RWPE2 (cell line): ENCODE measurements around the gene HNRNPA0.
A peak's percentile ranks its signal among the peaks of the same experiment; 100 is the strongest.
"Not testable (repeated sequence)": the region's sequence is repeated elsewhere in the genome, so short reads cannot be mapped to it uniquely, and the experiment has no call there.

ENCODE experiments used
- ATAC-seq: fragments of 200-7000 bp; cut with Tn5 transposase; 3 replicates; pipeline ENCODE4 v1.9.1; 2021; ENCODE audit warnings: low read depth
- DNase-seq: peaks from one replicate; pipeline ENCODE4 v3.0.0-alpha.2; 2020; ENCODE audit warnings: low spot score
- H3K27ac ChIP-seq: fragments of 450-650 bp; 2 replicates; pipeline ENCODE4 v1.5.1; 2017; ENCODE audit warnings: mild to moderate bottlenecking; ENCODE audit not compliant: poor library complexity, severe bottlenecking
- H3K27me3 ChIP-seq: fragments of 250-450 bp; sonication (Bioruptor Pico); 2 replicates; pipeline ENCODE4 v1.5.1; 2021; ENCODE audit warnings: mild to moderate bottlenecking, moderate library complexity; ENCODE audit not compliant: insufficient read depth, poor library complexity, severe bottlenecking
- H3K36me3 ChIP-seq: fragments of 250-450 bp; sonication (Bioruptor Pico); 2 replicates; pipeline ENCODE4 v1.5.1; 2020; ENCODE audit warnings: low read depth, mild to moderate bottlenecking, moderate library complexity
- H3K4me1 ChIP-seq: fragments of 250-450 bp; sonication (Bioruptor Pico); 2 replicates; pipeline ENCODE4 v1.5.1; 2021; ENCODE audit warnings: mild to moderate bottlenecking, moderate library complexity; ENCODE audit not compliant: insufficient read depth, poor library complexity, severe bottlenecking
- H3K4me3 ChIP-seq: fragments of 250-450 bp; sonication (Bioruptor Pico); 2 replicates; pipeline ENCODE4 v1.5.1; 2021; ENCODE audit warnings: mild to moderate bottlenecking, moderate library complexity; ENCODE audit not compliant: severe bottlenecking
- H3K9me3 ChIP-seq: fragments of 250-450 bp; sonication (Bioruptor Pico); 2 replicates; pipeline ENCODE4 v1.5.1; 2021; ENCODE audit warnings: mild to moderate bottlenecking, moderate library complexity; ENCODE audit not compliant: severe bottlenecking
- TF ChIP-seq, protein P1 (sequence below): fragments of 450-650 bp; IDR thresholded peaks from one replicate; pipeline ENCODE4 v1.5.1; 2017; ENCODE audit warnings: mild to moderate bottlenecking, moderate library complexity; ENCODE audit not compliant: poor library complexity, severe bottlenecking

HNRNPA0 gene

DNA sequence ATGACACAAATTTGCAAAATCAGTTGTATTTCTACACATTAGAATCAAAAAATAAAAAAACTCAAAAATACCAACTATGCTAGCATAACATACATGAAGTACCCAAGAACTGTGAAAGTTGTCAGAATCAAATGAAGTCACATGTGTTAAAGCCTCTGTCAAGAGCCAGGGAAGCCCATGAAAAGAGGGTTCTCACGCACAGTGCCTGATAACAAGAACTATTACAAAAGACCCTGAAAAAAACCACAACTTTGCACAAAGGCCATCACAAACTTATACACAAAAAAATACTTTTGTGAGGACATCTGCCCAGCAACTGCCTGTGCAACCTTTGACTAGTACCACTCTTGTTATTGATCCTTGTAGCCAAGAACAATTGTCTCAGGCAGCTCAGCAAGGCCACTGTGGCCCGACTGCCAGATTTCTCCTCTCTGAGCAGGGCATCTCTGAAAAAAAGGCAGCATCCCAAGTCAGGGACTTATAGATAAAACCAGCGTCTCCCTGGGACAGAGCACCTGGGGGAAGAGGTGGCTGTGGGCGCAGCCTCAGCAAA lies 28.9 kb upstream of the HNRNPA0 start:
- TF ChIP-seq, protein P1, sequence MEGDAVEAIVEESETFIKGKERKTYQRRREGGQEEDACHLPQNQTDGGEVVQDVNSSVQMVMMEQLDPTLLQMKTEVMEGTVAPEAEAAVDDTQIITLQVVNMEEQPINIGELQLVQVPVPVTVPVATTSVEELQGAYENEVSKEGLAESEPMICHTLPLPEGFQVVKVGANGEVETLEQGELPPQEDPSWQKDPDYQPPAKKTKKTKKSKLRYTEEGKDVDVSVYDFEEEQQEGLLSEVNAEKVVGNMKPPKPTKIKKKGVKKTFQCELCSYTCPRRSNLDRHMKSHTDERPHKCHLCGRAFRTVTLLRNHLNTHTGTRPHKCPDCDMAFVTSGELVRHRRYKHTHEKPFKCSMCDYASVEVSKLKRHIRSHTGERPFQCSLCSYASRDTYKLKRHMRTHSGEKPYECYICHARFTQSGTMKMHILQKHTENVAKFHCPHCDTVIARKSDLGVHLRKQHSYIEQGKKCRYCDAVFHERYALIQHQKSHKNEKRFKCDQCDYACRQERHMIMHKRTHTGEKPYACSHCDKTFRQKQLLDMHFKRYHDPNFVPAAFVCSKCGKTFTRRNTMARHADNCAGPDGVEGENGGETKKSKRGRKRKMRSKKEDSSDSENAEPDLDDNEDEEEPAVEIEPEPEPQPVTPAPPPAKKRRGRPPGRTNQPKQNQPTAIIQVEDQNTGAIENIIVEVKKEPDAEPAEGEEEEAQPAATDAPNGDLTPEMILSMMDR, result no peak
- no peak overlapping the region for H3K27ac ChIP-seq
- no peaks in the 10 kb centered on the region for H3K4me1 ChIP-seq
- H3K4me3 ChIP-seq, result no peak overlapping the region
- ATAC-seq, result no peak
- peaks cover 6% of the 10 kb centered on the region for H3K27me3 ChIP-seq
- no peaks in the 10 kb centered on the region for H3K9me3 ChIP-seq
- no peaks in the 10 kb centered on the region for H3K36me3 ChIP-seq
- DNase-seq, result no peak

DNA sequence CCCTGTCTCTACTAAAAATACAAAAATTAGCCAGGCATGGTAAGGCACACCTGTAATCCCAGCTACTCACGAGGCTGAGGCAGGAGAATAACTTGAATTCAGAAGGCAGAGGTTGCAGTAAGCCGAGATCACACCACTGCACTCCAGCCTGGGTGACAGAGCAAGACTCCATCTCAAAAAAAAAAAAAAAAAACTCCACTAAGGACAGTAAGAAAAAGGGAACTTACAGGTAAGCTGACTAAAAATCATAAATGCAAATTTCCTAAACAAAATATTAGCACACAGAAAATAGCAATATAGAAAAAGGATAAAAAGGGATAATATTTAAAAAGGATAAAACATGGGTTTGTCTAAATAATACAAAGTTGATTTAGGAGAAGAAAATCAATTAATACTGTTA lies 27.9 kb upstream of the HNRNPA0 start:
- ATAC-seq (no peak), DNase-seq (no peak)
- H3K9me3 ChIP-seq, result no peaks in the 10 kb centered on the region
- no peaks in the 10 kb centered on the region for H3K36me3 ChIP-seq
- peaks cover 6% of the 10 kb centered on the region for H3K27me3 ChIP-seq
- no peak overlapping the region for H3K4me3 ChIP-seq
- H3K4me1 ChIP-seq, result no peaks in the 10 kb centered on the region
- TF ChIP-seq, protein P1, result no peak
- H3K27ac ChIP-seq, result no peak overlapping the region

DNA sequence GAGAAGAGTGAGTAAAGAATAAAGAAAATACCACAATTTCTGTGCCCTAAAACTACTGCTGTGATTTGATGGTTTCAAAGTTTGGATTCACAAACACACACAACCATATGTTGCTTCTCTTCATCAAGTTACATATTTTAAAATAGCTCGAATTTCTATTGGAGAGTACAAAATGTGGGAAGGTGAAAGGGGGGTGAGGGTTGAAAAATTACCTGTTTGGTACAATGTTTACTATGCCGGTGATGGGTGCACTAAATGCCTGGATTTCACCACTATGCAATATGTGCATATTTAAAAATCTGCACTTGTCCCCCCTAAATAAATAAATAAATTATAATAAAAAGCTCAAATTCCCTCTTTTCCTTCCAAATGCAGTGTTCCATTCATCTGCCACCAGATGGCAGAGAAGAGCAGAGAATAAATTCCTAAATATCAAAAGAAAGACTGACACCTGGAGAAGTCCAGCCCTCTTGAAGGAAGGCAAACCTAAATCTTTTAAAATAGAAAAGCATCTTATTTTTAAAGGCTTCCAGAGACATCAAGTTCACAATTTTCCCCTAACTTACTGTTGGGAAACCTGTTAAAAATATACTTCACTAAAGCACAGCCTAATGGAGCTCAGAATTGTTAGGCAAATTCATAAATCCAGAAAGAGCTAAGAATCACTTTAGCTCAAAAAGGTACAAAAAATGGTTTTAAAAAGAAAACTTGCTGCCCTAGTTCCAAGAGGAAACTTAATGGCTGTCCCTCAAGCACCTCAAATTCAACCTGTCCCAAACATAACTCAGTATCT lies 24.8 kb upstream of the HNRNPA0 start:
- Histone ChIP-seq H3K9me3 (no peaks in the 10 kb centered on the region), H3K27me3 (no peaks in the 10 kb centered on the region), H3K4me3 (no peak overlapping the region), H3K4me1 (no peaks in the 10 kb centered on the region), H3K27ac (no peak overlapping the region), H3K36me3 (no peaks in the 10 kb centered on the region)
- peak; percentile 57; the same call in 2 of the 3 replicates for ATAC-seq
- TF ChIP-seq, protein P1, result peak; percentile 97
- no peak for DNase-seq

DNA sequence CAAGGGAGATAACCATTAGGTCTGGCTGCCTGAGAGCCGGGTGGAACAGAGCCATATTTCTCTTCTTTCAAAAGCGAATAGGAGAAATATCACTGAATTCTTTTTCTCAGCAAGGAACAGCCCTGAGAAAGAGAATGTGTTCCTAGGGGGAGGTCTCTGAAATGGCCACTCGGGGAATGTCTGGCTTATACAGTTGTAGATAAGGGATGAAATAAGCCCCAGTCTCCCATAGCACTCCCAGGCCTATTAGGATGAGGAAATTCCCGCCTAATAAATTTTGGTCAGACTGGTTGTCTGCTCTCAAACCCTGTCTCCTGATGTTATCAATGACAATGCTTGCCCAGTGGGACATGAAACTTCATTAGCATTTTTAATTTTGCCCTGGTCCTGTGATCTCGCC lies 13.8 kb upstream of the HNRNPA0 start:
- H3K9me3 ChIP-seq, DNase-seq, H3K36me3 ChIP-seq, H3K4me3 ChIP-seq, H3K27me3 ChIP-seq, H3K4me1 ChIP-seq, ATAC-seq, H3K27ac ChIP-seq: not testable (repeated sequence)

DNA sequence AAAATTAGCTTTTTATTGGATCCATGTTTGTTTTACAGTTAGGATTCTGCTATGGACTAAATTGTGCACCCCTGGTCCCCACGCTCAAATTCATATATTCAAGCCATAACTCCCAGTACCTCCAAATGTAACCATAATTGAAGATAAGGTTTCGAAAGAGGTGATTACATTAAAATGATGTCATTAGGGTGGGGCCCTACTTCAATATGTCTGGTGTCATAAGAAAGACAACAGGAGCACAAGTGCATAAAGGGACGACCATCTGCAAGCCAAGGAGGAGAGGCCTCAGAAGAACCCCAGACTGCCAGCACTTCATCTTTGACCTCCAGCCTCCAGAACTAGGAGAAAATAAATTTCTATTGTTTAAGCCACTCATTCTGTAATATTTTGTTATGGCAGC lies 7.4 kb upstream of the HNRNPA0 start:
- no peaks in the 10 kb centered on the region for H3K4me1 ChIP-seq
- ATAC-seq (no peak), DNase-seq (no peak)
- no peak overlapping the region for H3K27ac ChIP-seq
- no peaks in the 10 kb centered on the region for H3K36me3 ChIP-seq
- TF ChIP-seq, protein P1, result no peak
- H3K9me3 ChIP-seq, result no peaks in the 10 kb centered on the region
- no peak overlapping the region for H3K4me3 ChIP-seq
- H3K27me3 ChIP-seq, result no peaks in the 10 kb centered on the region
